DMS79 (cell line): ENCODE results near the gene SND1.

ENCODE experiments used
- DNase-seq: peaks from one replicate; lab custom pipeline; 2025; lab: John Stamatoyannopoulos, UW

Gene SND1

GRCh38 chr7:127730658-127731276 lies 78.8 kb downstream of the SND1 start:
- no peak for DNase-seq

GRCh38 chr7:127731431-127732080 lies 79.6 kb downstream of the SND1 start:
- no peak for DNase-seq

GRCh38 chr7:127732306-127732705 lies 80.3 kb downstream of the SND1 start:
- DNase-seq = no peak

- no peak for DNase-seq
Measured at GRCh38 chr7:127733986-127734385, 82.0 kb downstream of the SND1 start.

- DNase-seq = no peak
Measured at GRCh38 chr7:127736511-127736910, 84.5 kb downstream of the SND1 start.

- DNase-seq = no peak
Measured at GRCh38 chr7:127738859-127739258, 86.9 kb downstream of the SND1 start.

GRCh38 chr7:127741764-127742375 lies 89.9 kb downstream of the SND1 start:
- DNase-seq = no peak

- DNase-seq = no peak
Measured at GRCh38 chr7:127745445-127745844, 93.5 kb downstream of the SND1 start.

GRCh38 chr7:127751062-127751461 lies 99.1 kb downstream of the SND1 start:
- DNase-seq = peak; percentile 58

GRCh38 chr7:127751490-127752448 lies 99.8 kb downstream of the SND1 start:
- no peak for DNase-seq

- no peak for DNase-seq
Measured at GRCh38 chr7:127752829-127753228, 100.8 kb downstream of the SND1 start.

- DNase-seq = no peak
Measured at GRCh38 chr7:127754457-127754856, 102.5 kb downstream of the SND1 start.

GRCh38 chr7:127755521-127755920 lies 103.5 kb downstream of the SND1 start:
- no peak for DNase-seq

GRCh38 chr7:127755965-127756364 lies 104.0 kb downstream of the SND1 start:
- DNase-seq = no peak

- no peak for DNase-seq
Measured at GRCh38 chr7:127758105-127758504, 106.1 kb downstream of the SND1 start.

GRCh38 chr7:127758845-127759244 lies 106.9 kb downstream of the SND1 start:
- DNase-seq = no peak

- no peak for DNase-seq
Measured at GRCh38 chr7:127759945-127760421, 108.0 kb downstream of the SND1 start.

- no peak for DNase-seq
Measured at GRCh38 chr7:127760436-127761031, 108.5 kb downstream of the SND1 start.

GRCh38 chr7:127761196-127761595 lies 109.2 kb downstream of the SND1 start:
- DNase-seq = no peak

GRCh38 chr7:127764681-127765080 lies 112.7 kb downstream of the SND1 start:
- no peak for DNase-seq

- no peak for DNase-seq
Measured at GRCh38 chr7:127765150-127765549, 113.2 kb downstream of the SND1 start.
